ENCODE data around the gene IRF2BP2.

IRF2BP2 gene

GRCh38 chr1:234633246-234634003 lies 23.4 kb upstream of the IRF2BP2 start:
- no peak for DNase-seq

- no peak for DNase-seq
These were observed 22.2 kb upstream of the IRF2BP2 start for GRCh38 chr1:234632225-234632624.

DNA sequence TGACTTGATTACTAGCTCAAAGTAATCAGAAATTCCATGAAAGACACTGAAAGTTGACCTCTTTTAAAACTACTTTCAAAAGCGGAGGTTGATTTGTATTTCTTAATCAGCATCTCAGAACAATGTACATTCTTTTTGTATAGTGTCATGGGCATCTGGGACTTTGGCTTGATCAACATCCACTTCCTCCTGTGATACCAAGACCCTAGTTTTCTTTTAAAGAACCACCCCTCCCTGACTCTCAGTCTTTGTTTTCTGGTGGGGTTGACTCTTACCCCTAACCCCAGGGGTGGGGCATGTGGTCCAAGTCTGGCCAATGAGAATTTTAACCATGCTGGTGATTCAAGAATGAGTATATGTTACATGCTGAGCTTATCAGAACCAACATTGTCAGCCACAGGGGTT lies 21.7 kb upstream of the IRF2BP2 start:
- DNase-seq, result no peak

- DNase-seq, result no peak
These were observed 19.0 kb upstream of the IRF2BP2 start for GRCh38 chr1:234629026-234629425.

DNA sequence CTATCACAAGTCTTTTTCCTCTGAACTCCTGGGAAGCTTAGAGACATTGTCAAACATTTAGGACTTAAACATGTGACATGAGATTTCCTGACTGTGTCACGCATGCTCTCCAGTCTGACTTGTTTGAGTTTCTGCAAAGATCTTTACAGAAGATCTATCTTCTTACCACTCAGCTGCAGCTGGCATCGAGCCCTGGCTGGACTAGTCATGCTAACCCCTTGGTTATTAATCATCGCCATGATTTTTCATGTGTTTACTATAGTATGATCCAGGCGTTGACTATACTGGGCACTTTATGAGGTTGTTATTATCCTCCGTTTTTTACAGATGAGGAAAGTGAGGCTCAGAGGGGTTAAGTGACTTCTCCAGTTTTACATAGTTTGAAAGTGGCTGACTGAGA lies 18.1 kb upstream of the IRF2BP2 start:
- DNase-seq, result no peak

DNA sequence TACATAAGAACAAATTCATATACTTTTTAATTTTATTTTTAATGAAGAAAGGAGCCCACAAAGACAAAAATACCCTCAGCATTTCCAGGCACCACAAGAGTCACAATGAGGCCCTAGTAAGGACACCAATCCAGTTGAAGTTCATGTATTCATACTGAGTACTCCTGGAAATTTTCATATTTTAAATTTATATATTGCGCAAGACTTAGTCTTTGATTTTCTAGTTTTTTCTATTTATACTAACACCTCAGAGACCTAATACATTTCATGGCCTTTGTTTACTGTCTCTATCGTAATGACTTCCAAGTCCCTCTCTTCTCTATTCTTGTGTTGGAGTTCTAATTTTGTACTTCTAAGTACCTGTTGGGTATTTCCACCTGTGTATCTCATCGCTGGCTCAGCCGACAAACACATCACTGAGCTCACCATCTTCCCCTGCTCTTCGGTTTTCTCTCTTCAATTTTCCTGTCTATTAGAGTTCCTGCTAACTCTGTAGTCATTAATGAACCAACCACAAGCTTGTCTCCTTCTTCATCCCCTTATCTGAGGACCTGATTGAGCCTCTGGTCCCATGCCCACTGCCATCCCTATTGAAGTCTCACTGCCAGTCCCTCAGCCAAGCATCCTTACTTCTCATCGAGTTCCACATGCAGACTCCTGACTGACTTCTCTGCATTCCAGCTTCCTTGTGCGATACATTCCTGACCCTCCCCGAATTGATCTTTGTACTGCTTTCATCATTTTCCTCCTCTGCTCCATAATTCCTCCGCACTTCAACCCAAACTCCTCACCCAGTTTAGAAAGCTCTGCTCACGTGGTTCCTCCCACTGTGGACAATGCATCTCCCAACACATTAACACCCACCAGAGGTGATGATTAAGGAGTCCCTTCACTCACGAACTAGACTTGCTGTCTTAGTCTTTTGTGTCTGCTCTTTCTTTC lies 17.3 kb upstream of the IRF2BP2 start:
- no peak for DNase-seq

GRCh38 chr1:234626391-234626790 lies 16.4 kb upstream of the IRF2BP2 start:
- no peak for DNase-seq

- DNase-seq, result peak in 2 of 4 experiments; percentile 22 to 44
These were observed 14.7 kb upstream of the IRF2BP2 start for GRCh38 chr1:234624724-234625117.

- no peak for DNase-seq
These were observed 11.8 kb upstream of the IRF2BP2 start for GRCh38 chr1:234621657-234622335.

DNA sequence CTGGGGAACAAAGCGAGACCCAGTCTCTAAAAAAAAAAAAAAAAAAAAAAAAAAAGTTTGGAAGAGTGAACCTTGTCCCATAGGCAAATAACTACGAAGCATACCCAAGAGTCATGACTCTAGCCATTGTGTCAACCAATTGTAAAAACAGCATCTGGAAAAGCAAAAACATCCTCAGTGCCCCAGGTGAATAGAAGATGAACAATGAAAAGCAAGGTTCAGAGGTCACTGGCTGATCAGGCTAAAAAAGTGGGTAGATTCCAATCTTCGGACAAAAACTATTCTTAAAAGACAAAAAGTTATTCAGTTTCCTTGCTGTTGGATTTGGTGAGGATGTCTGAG lies 11.1 kb upstream of the IRF2BP2 start:
- no peak for DNase-seq

DNA sequence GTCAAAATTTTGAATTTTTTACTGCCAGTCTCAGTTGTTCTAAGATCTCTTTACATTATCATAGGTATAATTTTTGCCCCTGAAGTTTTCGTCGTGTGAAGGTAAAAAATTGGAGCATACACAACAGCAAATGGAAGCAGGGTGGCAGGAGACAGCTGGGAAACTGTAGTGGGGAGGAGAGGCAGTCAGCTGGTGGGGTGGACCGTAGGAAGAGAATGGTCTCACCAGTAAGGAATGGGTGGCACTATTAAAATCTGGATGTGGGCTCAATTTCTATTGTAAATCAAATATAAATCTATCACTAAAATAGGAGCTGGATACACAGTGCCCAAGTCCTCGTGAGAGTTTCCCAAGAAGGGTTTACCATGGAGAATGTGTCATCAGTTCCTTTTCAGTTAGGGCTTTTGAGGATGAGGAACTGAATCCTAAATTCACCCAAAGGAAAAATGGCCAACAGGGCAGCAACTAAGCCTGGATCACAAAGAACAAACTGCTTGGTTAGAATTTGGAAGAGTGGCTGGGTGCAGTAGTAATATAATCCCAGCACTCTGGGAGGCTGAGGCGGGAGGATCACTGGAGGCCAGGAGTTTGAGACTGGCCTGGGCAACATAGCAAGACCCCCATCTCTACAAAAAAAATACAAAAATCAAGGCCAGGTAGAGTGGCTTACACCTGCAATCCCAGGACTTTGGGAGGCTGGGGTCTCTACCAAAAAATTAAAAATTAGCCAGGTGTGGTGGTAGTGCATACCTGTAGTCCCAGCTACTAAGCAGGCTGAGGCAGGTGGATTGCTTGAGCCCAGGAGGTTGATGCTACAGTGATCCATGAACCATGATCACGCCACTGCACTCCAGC lies 10.5 kb upstream of the IRF2BP2 start:
- peak; percentile 56 to 85 (median 74) for DNase-seq

- DNase-seq, result peak in 2 of 4 experiments; percentile 67 to 71
These were observed 9.8 kb upstream of the IRF2BP2 start for GRCh38 chr1:234619794-234620247.

DNA sequence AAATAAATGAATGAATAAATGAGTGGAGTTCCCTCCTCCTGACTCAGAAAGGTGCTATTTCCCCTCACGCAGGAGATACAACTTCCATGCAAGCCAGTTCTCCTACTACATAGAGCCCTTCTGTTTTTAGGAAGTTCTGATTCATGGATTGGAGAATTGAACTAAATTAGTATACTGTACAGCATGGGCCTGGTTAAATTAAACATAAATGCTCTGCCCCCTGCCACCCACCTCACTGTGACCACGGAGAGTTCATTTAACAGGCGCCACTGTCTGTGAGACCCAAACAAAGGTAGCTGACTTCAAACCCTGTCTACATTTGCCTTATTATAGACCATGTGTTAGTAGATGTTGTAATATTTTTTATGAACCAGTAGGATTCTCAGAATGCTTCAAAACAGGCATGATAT lies 9.1 kb upstream of the IRF2BP2 start:
- peak in 3 of 4 experiments; percentile 34 to 52 (median 51) for DNase-seq

DNA sequence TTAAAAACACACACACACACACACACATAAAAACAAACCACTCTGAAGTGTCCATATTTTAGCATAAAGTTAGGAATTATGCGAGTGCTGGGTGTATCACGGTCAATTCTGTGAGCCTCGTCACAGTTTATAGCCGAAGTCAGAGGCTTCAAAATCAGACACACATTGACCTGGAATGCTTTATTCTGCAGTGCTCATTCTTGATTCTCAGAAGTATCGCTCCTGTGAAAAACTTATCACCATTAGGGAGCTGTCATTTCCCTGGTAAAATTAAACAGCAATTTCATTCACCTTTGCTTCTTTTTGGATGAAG lies 8.7 kb upstream of the IRF2BP2 start:
- no peak for DNase-seq

DNA sequence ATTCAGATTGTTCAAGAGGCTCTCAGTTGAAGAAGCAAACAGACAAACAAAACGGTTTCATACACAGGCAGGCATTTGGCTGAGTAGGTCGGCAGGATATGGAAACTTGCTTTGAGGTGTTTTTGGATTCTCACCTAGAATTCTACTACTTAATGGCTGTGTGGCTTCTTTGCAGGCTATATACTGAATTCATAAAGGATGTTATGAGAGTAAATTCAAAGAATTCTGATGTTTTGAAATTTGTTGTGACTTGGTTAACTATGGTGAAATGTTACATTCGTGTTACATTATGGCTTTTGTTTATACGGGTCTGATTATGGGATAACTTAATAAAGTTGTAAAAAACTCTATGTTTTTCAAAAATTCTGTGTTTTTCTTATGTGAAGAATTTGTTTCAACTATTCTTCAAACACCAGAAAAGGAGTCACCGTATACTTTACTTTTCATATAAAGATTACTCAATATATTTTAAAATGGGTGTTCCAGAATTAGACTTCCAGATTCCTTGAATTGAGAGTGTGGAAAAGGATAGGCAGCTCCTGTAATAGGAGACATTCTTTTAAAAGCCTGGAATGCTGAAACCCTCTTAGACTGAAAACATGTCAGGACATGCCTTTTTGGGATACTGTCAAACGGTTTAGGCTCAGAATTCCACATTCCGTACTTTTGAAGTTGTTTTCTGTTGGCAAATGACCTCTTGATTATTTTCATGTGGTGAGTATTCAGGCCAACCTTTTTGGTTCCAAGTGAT lies 8.2 kb upstream of the IRF2BP2 start:
- DNase-seq, result no peak

DNA sequence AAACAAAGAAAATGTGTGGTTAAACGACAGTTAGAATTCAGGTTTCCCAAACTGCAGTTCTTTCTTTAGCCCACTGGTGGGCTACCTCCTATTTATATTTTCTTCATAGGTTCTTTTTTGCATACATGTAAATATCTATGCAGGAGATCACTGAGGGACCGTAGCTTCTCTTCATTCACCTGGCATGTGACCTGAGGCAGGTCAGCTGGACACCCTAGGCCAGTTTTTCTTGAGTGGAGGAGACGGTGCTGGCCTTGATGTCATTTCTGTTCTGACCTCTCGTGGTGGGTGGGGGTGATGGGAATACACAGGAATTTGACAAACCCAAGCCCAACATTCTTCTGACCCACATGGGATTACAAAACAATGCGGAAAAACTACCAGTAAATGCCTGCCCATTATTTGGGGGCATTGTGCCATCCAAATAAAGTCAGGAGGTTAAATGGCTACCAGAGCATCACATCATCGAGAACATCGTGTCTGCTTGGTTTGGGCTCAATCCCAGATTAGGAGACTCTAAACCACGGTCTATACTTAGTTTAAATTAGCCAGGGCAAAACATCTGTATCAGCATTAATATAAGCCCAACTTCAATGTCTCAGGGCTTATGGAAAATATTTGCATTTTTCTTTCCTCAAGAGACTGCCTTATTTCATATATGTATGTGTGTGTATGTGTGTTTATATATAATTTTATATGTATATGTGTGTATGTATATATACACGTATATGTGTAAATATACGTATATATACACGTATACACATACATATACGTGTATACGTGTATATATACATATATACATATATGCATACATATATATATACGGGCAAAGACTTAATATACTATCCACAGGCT lies 7.4 kb upstream of the IRF2BP2 start:
- DNase-seq, result no peak

DNA sequence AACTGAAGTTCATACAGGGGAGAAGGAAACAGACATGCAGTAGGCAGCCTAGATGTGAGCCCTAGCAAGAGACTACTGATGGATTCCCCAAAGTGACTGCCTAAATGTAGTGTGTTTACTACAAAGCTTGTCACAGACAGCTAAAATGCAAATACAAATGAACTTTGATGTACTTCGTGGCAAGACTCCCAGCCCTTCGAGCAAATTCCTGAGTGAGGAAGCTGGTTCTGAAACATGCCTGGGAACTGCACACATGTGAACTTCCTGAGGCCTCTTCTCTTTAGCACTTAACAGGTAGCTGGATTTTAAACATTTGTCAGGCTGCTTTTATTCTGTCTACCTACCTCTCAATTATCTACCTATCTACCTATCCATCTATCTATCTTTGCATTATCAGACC lies 6.7 kb upstream of the IRF2BP2 start:
- no peak for DNase-seq

DNA sequence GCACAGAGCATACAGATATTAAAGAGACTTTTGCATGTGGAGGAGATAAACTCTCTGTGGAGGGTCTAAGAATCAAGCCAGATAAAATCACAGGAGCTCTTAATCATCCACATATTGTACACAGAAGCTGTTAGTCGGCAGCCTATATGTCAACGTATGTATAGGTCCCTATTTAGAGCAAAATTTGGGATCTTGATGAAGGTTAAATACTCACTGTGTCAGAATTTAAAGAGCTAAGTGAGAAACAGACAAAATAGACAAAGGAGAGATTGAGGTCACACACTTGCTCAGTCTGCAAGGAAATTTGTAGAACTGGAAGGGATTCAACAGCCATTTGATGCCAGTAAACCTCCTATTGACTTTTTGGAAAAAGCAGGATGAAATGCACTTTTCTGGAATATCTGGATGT lies 4.1 kb upstream of the IRF2BP2 start:
- peak in 1 of 4 experiments; percentile 17 for DNase-seq

DNA sequence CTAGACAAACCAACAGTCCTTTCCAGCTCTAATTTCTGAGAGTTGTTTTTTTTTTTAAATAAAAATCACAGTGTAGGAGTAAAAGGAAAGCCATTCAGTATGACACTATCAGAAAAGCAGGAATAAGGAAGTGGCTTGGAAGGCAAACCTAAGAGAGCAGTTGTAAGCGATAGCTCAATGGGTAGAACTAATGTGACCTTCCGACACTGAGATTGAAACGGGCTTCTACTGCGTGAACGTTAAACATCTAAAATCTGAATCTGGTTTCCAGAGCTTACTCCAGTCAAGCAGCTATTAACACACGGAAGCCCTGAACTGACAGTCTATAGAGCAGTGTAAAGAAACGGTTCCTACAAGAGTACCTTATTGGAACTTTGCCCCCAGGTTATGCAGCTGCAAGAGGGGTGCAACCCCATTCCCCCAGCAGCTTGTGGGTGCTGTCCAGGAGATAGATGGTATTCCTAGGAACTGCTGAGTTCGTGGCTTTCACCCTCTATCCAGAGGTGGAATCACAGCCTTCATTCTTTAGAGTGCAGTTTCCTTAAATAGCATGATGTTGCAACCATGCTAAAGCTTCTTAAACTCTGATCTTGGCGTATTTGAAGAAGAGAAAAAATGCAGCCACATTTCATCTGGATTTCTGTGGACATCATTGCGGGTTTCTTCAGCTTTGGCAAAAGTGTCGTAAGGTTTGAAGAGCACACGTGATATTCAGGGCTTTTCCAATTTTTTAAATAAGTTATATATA lies 3.3 kb upstream of the IRF2BP2 start:
- peak; percentile 71 to 94 (median 84) for DNase-seq
